Osteoblast (primary cell): ENCODE measurements around the gene PRKCQ. TPM values are rescaled to one million over a fixed set of nuclear protein-coding genes. Genes with fewer than 3 reads are reported as not detected.

Experiments used
- DNase-seq: peaks from one replicate; pipeline ENCODE4 v3.0.0; 2011; ENCODE audit warnings: low spot score, mixed read lengths; ENCODE audit not compliant: insufficient read length; ENCODE audit errors: missing footprints
- H2AFZ ChIP-seq: 2 replicates; pipeline ENCODE4 v1.6.0; 2011; ENCODE audit warnings: mild to moderate bottlenecking, low read length
- H3K27ac ChIP-seq: 2 replicates; pipeline ENCODE4 v1.5.1; 2011; ENCODE audit warnings: mild to moderate bottlenecking, low read depth, low read length, moderate library complexity
- H3K27me3 ChIP-seq: 2 replicates; pipeline ENCODE4 v1.6.0; 2012; ENCODE audit warnings: mild to moderate bottlenecking, control low read depth, inconsistent platforms, low read length, moderate library complexity; ENCODE audit not compliant: insufficient read depth
- H3K36me3 ChIP-seq: 2 replicates; pipeline ENCODE4 v1.5.1; 2011; ENCODE audit warnings: mild to moderate bottlenecking, low read length, control low read depth, moderate library complexity; ENCODE audit not compliant: insufficient read depth
- H3K4me1 ChIP-seq: 2 replicates; pipeline ENCODE4 v1.5.1; 2011; ENCODE audit warnings: mild to moderate bottlenecking, low read length, control low read depth, moderate library complexity; ENCODE audit not compliant: insufficient read depth
- H3K4me2 ChIP-seq: 2 replicates; pipeline ENCODE4 v1.6.0; 2011; ENCODE audit warnings: mild to moderate bottlenecking, low read length; ENCODE audit not compliant: insufficient read depth
- H3K4me3 ChIP-seq: fragments of 200-600 bp; sonication (generic); 3 replicates; pipeline ENCODE4 v1.5.1; 2012; ENCODE audit warnings: mild to moderate bottlenecking, low read length, inconsistent platforms; ENCODE audit not compliant: insufficient read depth
- H3K79me2 ChIP-seq: 2 replicates; pipeline ENCODE4 v1.6.0; 2012; ENCODE audit warnings: mild to moderate bottlenecking, low read length, control low read depth, inconsistent platforms; ENCODE audit not compliant: insufficient read depth
- H3K9me3 ChIP-seq: 2 replicates; pipeline ENCODE4 v1.5.1; 2011; ENCODE audit warnings: low read depth, low read length, control low read depth
- H4K20me1 ChIP-seq: 2 replicates; pipeline ENCODE4 v1.6.0; 2012; ENCODE audit warnings: mild to moderate bottlenecking, low read length, control low read depth; ENCODE audit not compliant: insufficient read depth
- total RNA-seq: library from RNA; depleted of rRNA; stranded (reverse); fragments of >200 nt; gene quantifications from 2 replicates; pipeline ENCODE4 v1.2.3, GENCODE V29; 2012
- TF ChIP-seq, protein P1 (sequence below): IDR thresholded peaks from 2 replicates; pipeline ENCODE4 v1.5.1; 2011; ENCODE audit warnings: mild to moderate bottlenecking, low read depth, low read length, moderate library complexity; ENCODE audit errors: extremely low read depth

Gene PRKCQ
- total RNA-seq, 1 donor = not detected

DNA sequence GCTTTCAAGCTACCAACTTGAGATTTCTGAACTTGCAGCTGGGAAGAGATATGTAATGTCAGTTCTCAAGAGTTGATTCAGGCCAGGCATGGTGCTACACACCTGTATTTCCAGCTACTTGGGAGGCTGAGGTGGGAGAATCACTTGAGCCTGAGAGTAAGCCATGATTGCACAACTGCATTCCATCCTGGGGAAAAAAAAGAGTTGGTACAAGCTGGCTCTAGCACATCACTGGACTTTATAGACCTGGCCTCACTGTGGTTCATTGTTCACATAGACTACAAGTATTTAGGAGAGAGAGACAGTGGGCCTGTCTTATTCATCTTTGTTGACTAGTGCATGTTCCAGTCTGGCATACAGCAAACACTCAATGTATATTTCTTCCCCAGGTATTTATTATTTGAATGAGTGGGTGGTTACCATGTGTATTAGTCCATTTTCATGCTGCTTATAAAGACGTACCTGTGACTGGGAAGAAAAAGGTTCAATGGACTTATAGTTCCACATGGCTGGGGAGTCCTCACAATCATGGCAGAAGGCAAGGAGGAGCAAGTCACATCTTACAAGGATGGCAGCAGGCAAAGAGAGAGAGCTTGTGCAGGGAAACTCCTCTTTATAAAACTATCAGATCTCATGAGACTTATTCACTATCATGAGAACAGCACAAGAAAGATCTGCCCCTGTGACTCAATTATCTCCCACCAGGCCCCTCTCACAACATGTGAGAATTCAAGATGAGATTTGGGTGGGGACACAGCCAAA is 200.9 kb downstream of the PRKCQ start:
- Histone ChIP-seq H3K4me3 (no peak overlapping the region), H3K79me2 (no peaks in the 10 kb centered on the region), H3K27ac (no peak overlapping the region), H4K20me1 (no peaks in the 10 kb centered on the region), H3K36me3 (no peaks in the 10 kb centered on the region), H3K9me3 (no peaks in the 10 kb centered on the region), H2AFZ (no peak overlapping the region), H3K4me1 (no peaks in the 10 kb centered on the region), H3K4me2 (no peak overlapping the region), H3K27me3 (no peaks in the 10 kb centered on the region)
- no peak for DNase-seq
- TF ChIP-seq, protein P1, sequence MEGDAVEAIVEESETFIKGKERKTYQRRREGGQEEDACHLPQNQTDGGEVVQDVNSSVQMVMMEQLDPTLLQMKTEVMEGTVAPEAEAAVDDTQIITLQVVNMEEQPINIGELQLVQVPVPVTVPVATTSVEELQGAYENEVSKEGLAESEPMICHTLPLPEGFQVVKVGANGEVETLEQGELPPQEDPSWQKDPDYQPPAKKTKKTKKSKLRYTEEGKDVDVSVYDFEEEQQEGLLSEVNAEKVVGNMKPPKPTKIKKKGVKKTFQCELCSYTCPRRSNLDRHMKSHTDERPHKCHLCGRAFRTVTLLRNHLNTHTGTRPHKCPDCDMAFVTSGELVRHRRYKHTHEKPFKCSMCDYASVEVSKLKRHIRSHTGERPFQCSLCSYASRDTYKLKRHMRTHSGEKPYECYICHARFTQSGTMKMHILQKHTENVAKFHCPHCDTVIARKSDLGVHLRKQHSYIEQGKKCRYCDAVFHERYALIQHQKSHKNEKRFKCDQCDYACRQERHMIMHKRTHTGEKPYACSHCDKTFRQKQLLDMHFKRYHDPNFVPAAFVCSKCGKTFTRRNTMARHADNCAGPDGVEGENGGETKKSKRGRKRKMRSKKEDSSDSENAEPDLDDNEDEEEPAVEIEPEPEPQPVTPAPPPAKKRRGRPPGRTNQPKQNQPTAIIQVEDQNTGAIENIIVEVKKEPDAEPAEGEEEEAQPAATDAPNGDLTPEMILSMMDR = no peak
